Measurements from ENCODE around the gene KCNK15. TPM values are rescaled to one million over a fixed set of nuclear protein-coding genes. Genes with fewer than 3 reads are reported as not detected.
"Not testable (repeated sequence)": the region's sequence is repeated elsewhere in the genome, so short reads cannot be mapped to it uniquely, and the experiment has no call there.

The KCNK15 gene
- total RNA-seq, 2 experiments from 2014 or later = not detected

- DNase-seq = no peak
- H3K36me3 Mint-ChIP-seq (ENCODE audit: low read depth) = no peaks in the 10 kb centered on the region
- H3K9me3 Mint-ChIP-seq = no peaks in the 10 kb centered on the region
- no peaks in the 10 kb centered on the region for H3K4me1 Mint-ChIP-seq
- no peak overlapping the region for H3K4me3 Mint-ChIP-seq
- ChIA-PET CTCF (no interaction called here), POLR2A (no interaction called here)
- H3K27ac Mint-ChIP-seq = no peak overlapping the region
- H3K27me3 Mint-ChIP-seq = peaks cover 20% of the 10 kb centered on the region
Measured at GRCh38 chr20:44762466-44763140, 16.9 kb downstream of the KCNK15 start.

- H3K4me1 Mint-ChIP-seq; H3K36me3 Mint-ChIP-seq (ENCODE audit: low read depth); H3K27ac Mint-ChIP-seq; H3K9me3 Mint-ChIP-seq; CTCF ChIA-PET; POLR2A ChIA-PET; H3K4me3 Mint-ChIP-seq; DNase-seq: not testable (repeated sequence)
- peaks cover 22% of the 10 kb centered on the region for H3K27me3 Mint-ChIP-seq
Measured at GRCh38 chr20:44763798-44764197, 18.1 kb downstream of the KCNK15 start.

- H3K27ac Mint-ChIP-seq = no peak overlapping the region
- POLR2A ChIA-PET = no interaction called here
- CTCF ChIA-PET = no interaction called here
- no peaks in the 10 kb centered on the region for H3K36me3 Mint-ChIP-seq (ENCODE audit: low read depth)
- peaks cover 18% of the 10 kb centered on the region for H3K27me3 Mint-ChIP-seq
- no peaks in the 10 kb centered on the region for H3K9me3 Mint-ChIP-seq
- no peak for DNase-seq
- no peak overlapping the region for H3K4me3 Mint-ChIP-seq
- H3K4me1 Mint-ChIP-seq = no peaks in the 10 kb centered on the region
Measured at GRCh38 chr20:44765091-44765490, 19.4 kb downstream of the KCNK15 start.

GRCh38 chr20:44765701-44766347, 20.2 kb downstream of the KCNK15 start:
- DNase-seq = no peak
- H3K36me3 Mint-ChIP-seq (ENCODE audit: low read depth) = no peaks in the 10 kb centered on the region
- no peak overlapping the region for H3K27ac Mint-ChIP-seq
- ChIA-PET POLR2A (no interaction called here), CTCF (no interaction called here)
- H3K4me1 Mint-ChIP-seq = no peaks in the 10 kb centered on the region
- H3K4me3 Mint-ChIP-seq = no peak overlapping the region
- no peaks in the 10 kb centered on the region for H3K9me3 Mint-ChIP-seq
- peaks cover 19% of the 10 kb centered on the region for H3K27me3 Mint-ChIP-seq

GRCh38 chr20:44768256-44768655, 22.6 kb downstream of the KCNK15 start:
- CTCF ChIA-PET = interaction anchor here (0.8 kb wide), 1 partner anchor 98 kb away, joined by 3 read pairs; no protein-coding TSS in a partner anchor
- no peak for DNase-seq
- no peak overlapping the region for H3K27ac Mint-ChIP-seq
- H3K27me3 Mint-ChIP-seq = peaks cover 25% of the 10 kb centered on the region
- H3K9me3 Mint-ChIP-seq = no peaks in the 10 kb centered on the region
- no peaks in the 10 kb centered on the region for H3K36me3 Mint-ChIP-seq (ENCODE audit: low read depth)
- POLR2A ChIA-PET = no interaction called here
- H3K4me1 Mint-ChIP-seq = no peaks in the 10 kb centered on the region
- H3K4me3 Mint-ChIP-seq = no peak overlapping the region

GRCh38 chr20:44768854-44769480, 23.3 kb downstream of the KCNK15 start:
- H3K27me3 Mint-ChIP-seq = peaks cover 25% of the 10 kb centered on the region
- POLR2A ChIA-PET = no interaction called here
- H3K4me3 Mint-ChIP-seq = no peak overlapping the region
- H3K9me3 Mint-ChIP-seq = no peaks in the 10 kb centered on the region
- H3K27ac Mint-ChIP-seq = no peak overlapping the region
- CTCF ChIA-PET = no interaction called here
- no peak for DNase-seq
- H3K4me1 Mint-ChIP-seq = no peaks in the 10 kb centered on the region
- H3K36me3 Mint-ChIP-seq (ENCODE audit: low read depth) = no peaks in the 10 kb centered on the region

GRCh38 chr20:44769481-44769863, 23.8 kb downstream of the KCNK15 start:
- Mint-ChIP-seq H3K27ac (no peak overlapping the region), H3K4me1 (no peaks in the 10 kb centered on the region), H3K9me3 (no peaks in the 10 kb centered on the region), H3K4me3 (no peak overlapping the region), H3K36me3 (ENCODE audit: low read depth) (no peaks in the 10 kb centered on the region), H3K27me3 (peaks cover 20% of the 10 kb centered on the region)
- CTCF ChIA-PET = no interaction called here
- DNase-seq = no peak
- POLR2A ChIA-PET = no interaction called here

GRCh38 chr20:44770484-44771171, 25.0 kb downstream of the KCNK15 start:
- H3K27me3 Mint-ChIP-seq = peaks cover 18% of the 10 kb centered on the region
- no peak overlapping the region for H3K27ac Mint-ChIP-seq
- no peak for DNase-seq
- no peaks in the 10 kb centered on the region for H3K4me1 Mint-ChIP-seq
- H3K4me3 Mint-ChIP-seq = no peak overlapping the region
- H3K36me3 Mint-ChIP-seq (ENCODE audit: low read depth) = no peaks in the 10 kb centered on the region
- CTCF ChIA-PET = no interaction called here
- POLR2A ChIA-PET = no interaction called here
- no peaks in the 10 kb centered on the region for H3K9me3 Mint-ChIP-seq

- no peaks in the 10 kb centered on the region for H3K4me1 Mint-ChIP-seq
- no peaks in the 10 kb centered on the region for H3K36me3 Mint-ChIP-seq (ENCODE audit: low read depth)
- DNase-seq = no peak
- no peak overlapping the region for H3K4me3 Mint-ChIP-seq
- POLR2A ChIA-PET = no interaction called here
- CTCF ChIA-PET = no interaction called here
- H3K27ac Mint-ChIP-seq = no peak overlapping the region
- H3K9me3 Mint-ChIP-seq = no peaks in the 10 kb centered on the region
- peaks cover 15% of the 10 kb centered on the region for H3K27me3 Mint-ChIP-seq
Measured at GRCh38 chr20:44771172-44771535, 25.5 kb downstream of the KCNK15 start.

GRCh38 chr20:44772636-44773035, 27.0 kb downstream of the KCNK15 start:
- Mint-ChIP-seq H3K9me3 (no peaks in the 10 kb centered on the region), H3K4me1 (no peaks in the 10 kb centered on the region), H3K36me3 (ENCODE audit: low read depth) (no peaks in the 10 kb centered on the region), H3K27me3 (peaks cover 15% of the 10 kb centered on the region), H3K27ac (no peak overlapping the region), H3K4me3 (no peak overlapping the region)
- ChIA-PET CTCF (no interaction called here), POLR2A (no interaction called here)
- DNase-seq = no peak

GRCh38 chr20:44773070-44773829, 27.6 kb downstream of the KCNK15 start:
- no peak for DNase-seq
- H3K27ac Mint-ChIP-seq = no peak overlapping the region
- H3K36me3 Mint-ChIP-seq (ENCODE audit: low read depth) = no peaks in the 10 kb centered on the region
- H3K4me1 Mint-ChIP-seq = no peaks in the 10 kb centered on the region
- POLR2A ChIA-PET = no interaction called here
- CTCF ChIA-PET = no interaction called here
- H3K27me3 Mint-ChIP-seq = peaks cover 15% of the 10 kb centered on the region
- no peaks in the 10 kb centered on the region for H3K9me3 Mint-ChIP-seq
- H3K4me3 Mint-ChIP-seq = no peak overlapping the region

- no peak overlapping the region for H3K4me3 Mint-ChIP-seq
- ChIA-PET CTCF (interaction anchor here (0.6 to 1.2 kb wide), 3 partner anchors 26 to 54 kb away, joined by 3 to 4 read pairs (median 3); no protein-coding TSS in a partner anchor), POLR2A (no interaction called here)
- H3K4me1 Mint-ChIP-seq = no peaks in the 10 kb centered on the region
- H3K27me3 Mint-ChIP-seq = peaks cover 13% of the 10 kb centered on the region
- H3K9me3 Mint-ChIP-seq = no peaks in the 10 kb centered on the region
- DNase-seq = no peak
- no peaks in the 10 kb centered on the region for H3K36me3 Mint-ChIP-seq (ENCODE audit: low read depth)
- no peak overlapping the region for H3K27ac Mint-ChIP-seq
Measured at GRCh38 chr20:44776980-44777379, 31.3 kb downstream of the KCNK15 start.

GRCh38 chr20:44780226-44780625, 34.6 kb downstream of the KCNK15 start:
- ChIA-PET POLR2A (no interaction called here), CTCF (no interaction called here)
- peak; percentile 53 for DNase-seq
- Mint-ChIP-seq H3K4me3 (no peak overlapping the region), H3K9me3 (no peaks in the 10 kb centered on the region), H3K36me3 (ENCODE audit: low read depth) (no peaks in the 10 kb centered on the region), H3K27me3 (peaks cover 17% of the 10 kb centered on the region), H3K4me1 (no peaks in the 10 kb centered on the region), H3K27ac (no peak overlapping the region)

All from activated CD4-positive, alpha-beta memory T cell treated with anti-CD3 and anti-CD28 coated beads, Interleukin-2, amount 10 ng/mL, durations not matched to agents 7 days and 5 days (primary cell).